Muscle layer of duodenum (tissue), 2 donors: Measurements from ENCODE around the gene STARD10.

Experiments used
- H3K27ac ChIP-seq: one replicate; pipeline ENCODE4 v1.7.0; 2013; ENCODE audit warnings: mild to moderate bottlenecking, low read length
- H3K27me3 ChIP-seq: one replicate; pipeline ENCODE4 v1.7.0; 2013; ENCODE audit warnings: low read depth, mild to moderate bottlenecking, control low read depth, low read length
- H3K36me3 ChIP-seq, 2 donors: one replicate each; pipeline ENCODE4 v1.7.0; 2013; ENCODE audit warnings: low read length in 2 of 2, control low read depth in 1 of 2, mild to moderate bottlenecking in 1 of 2; ENCODE audit not compliant: insufficient read depth in 2 of 2, control insufficient read depth in 1 of 2
- H3K4me1 ChIP-seq, 2 donors: one replicate each; pipeline ENCODE4 v1.7.0; 2013; ENCODE audit warnings: low read length in 2 of 2, mild to moderate bottlenecking in 2 of 2, control low read depth in 1 of 2, moderate library complexity in 1 of 2; ENCODE audit not compliant: insufficient read depth in 2 of 2, control insufficient read depth in 1 of 2
- H3K4me3 ChIP-seq, 2 donors: one replicate each; pipeline ENCODE4 v1.7.0; 2013; ENCODE audit warnings: low read length in 2 of 2, low read depth in 1 of 2, mild to moderate bottlenecking in 1 of 2
- H3K9me3 ChIP-seq, 2 donors: one replicate each; pipeline ENCODE4 v1.7.0; 2013; ENCODE audit warnings: low read length in 2 of 2, control low read depth in 1 of 2, mild to moderate bottlenecking in 1 of 2; ENCODE audit not compliant: control insufficient read depth in 1 of 2
- donor health status: healthy.

STARD10 gene

GRCh38 chr11:72744474-72744873 is 49.4 kb downstream of the STARD10 start:
- Histone ChIP-seq H3K9me3 (no peaks in the 10 kb centered on the region), H3K4me1 (peaks cover 17 to 36% of the 10 kb centered on the region in 2 donors), H3K27ac (no peak overlapping the region)

GRCh38 chr11:72743321-72744221 is 50.3 kb downstream of the STARD10 start:
- H3K9me3 ChIP-seq: no peaks in the 10 kb centered on the region
- H3K27me3 ChIP-seq: no peaks in the 10 kb centered on the region
- H3K4me3 ChIP-seq: no peak overlapping the region
- H3K4me1 ChIP-seq: peaks cover 17 to 45% of the 10 kb centered on the region in 2 donors
- H3K27ac ChIP-seq: no peak overlapping the region
- no peaks in the 10 kb centered on the region for H3K36me3 ChIP-seq

More at GRCh38 chr11:72744474-72744873, 49.4 kb downstream of the STARD10 start:
- Histone ChIP-seq H3K36me3 (no peaks in the 10 kb centered on the region), H3K27me3 (no peaks in the 10 kb centered on the region), H3K4me3 (no peak overlapping the region)

GRCh38 chr11:72742513-72743320 is 51.1 kb downstream of the STARD10 start:
- Histone ChIP-seq H3K9me3 (no peaks in the 10 kb centered on the region), H3K4me3 (no peak overlapping the region), H3K36me3 (no peaks in the 10 kb centered on the region), H3K27me3 (no peaks in the 10 kb centered on the region), H3K27ac (peak overlapping the region; percentile 20), H3K4me1 (peaks cover 17 to 52% of the 10 kb centered on the region in 2 donors)

- Histone ChIP-seq H3K4me1 (peaks cover 17 to 50% of the 10 kb centered on the region in 2 donors), H3K36me3 (no peaks in the 10 kb centered on the region), H3K27me3 (no peaks in the 10 kb centered on the region), H3K27ac (peak overlapping the region; percentile 20), H3K9me3 (no peaks in the 10 kb centered on the region), H3K4me3 (no peak overlapping the region)
Measured at GRCh38 chr11:72741849-72742512, 51.9 kb downstream of the STARD10 start.

- H3K36me3 ChIP-seq: no peaks in the 10 kb centered on the region
- H3K9me3 ChIP-seq: no peaks in the 10 kb centered on the region
- H3K27me3 ChIP-seq: no peaks in the 10 kb centered on the region
- H3K4me3 ChIP-seq: no peak overlapping the region
- H3K4me1 ChIP-seq: peaks cover 17 to 55% of the 10 kb centered on the region in 2 donors
- H3K27ac ChIP-seq: no peak overlapping the region
Measured at GRCh38 chr11:72741429-72741833, 52.4 kb downstream of the STARD10 start.

GRCh38 chr11:72740562-72741428 is 53.1 kb downstream of the STARD10 start:
- Histone ChIP-seq H3K4me3 (no peak overlapping the region), H3K9me3 (no peaks in the 10 kb centered on the region), H3K36me3 (no peaks in the 10 kb centered on the region), H3K4me1 (peaks cover 17 to 61% of the 10 kb centered on the region in 2 donors), H3K27ac (no peak overlapping the region), H3K27me3 (no peaks in the 10 kb centered on the region)

- Histone ChIP-seq H3K27me3 (no peaks in the 10 kb centered on the region), H3K4me3 (no peak overlapping the region), H3K36me3 (no peaks in the 10 kb centered on the region), H3K9me3 (no peaks in the 10 kb centered on the region), H3K27ac (no peak overlapping the region), H3K4me1 (peaks cover 17 to 67% of the 10 kb centered on the region in 2 donors)
Measured at GRCh38 chr11:72740060-72740424, 53.8 kb downstream of the STARD10 start.

GRCh38 chr11:72739240-72740059 is 54.4 kb downstream of the STARD10 start:
- peaks cover 15 to 69% of the 10 kb centered on the region in 2 donors for H3K4me1 ChIP-seq
- H3K27me3 ChIP-seq: no peaks in the 10 kb centered on the region
- no peaks in the 10 kb centered on the region for H3K36me3 ChIP-seq
- H3K4me3 ChIP-seq: no peak overlapping the region
- H3K9me3 ChIP-seq: no peaks in the 10 kb centered on the region
- H3K27ac ChIP-seq: no peak overlapping the region

- Histone ChIP-seq H3K4me1 (peaks cover 10 to 65% of the 10 kb centered on the region in 2 donors), H3K9me3 (no peaks in the 10 kb centered on the region), H3K36me3 (no peaks in the 10 kb centered on the region), H3K27me3 (no peaks in the 10 kb centered on the region), H3K27ac (peak overlapping the region; percentile 72), H3K4me3 (peak overlapping the region; percentile 18 to 40)
Measured at GRCh38 chr11:72738199-72739141, 55.4 kb downstream of the STARD10 start.
